Stimulated activated CD4-positive, alpha-beta T cell treated with anti-CD3 and anti-CD28 coated beads, Interleukin-15, amount 100 ng/mL, for 24 hours (primary cell): ENCODE results near the gene HTRA3.
"Not testable (repeated sequence)": the region's sequence is repeated elsewhere in the genome, so short reads cannot be mapped to it uniquely, and the experiment has no call there.

Experiments used
- DNase-seq: peaks from one replicate; pipeline ENCODE4 v3.0.0-alpha.2; 2020

Gene HTRA3

DNA sequence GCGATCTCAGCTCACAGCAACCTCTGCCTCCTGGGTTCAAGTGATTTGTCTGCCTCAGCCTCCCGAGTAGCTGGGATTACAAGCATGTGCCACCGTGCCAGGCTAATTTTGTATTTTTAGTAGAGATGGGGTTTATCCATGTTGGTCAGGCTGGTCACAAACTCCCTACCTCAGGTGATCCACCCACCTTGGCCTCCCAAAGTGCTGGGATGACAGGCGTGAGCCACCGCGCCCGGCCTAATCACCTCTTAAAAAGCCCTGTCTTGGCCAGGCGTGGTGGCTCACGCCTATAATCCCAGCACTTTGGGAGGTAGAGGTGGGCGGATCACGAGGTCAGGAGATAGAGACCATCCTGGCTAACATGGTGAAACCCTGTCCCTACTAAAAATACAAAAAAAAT, 79.7 kb downstream of the HTRA3 start:
- DNase-seq: not testable (repeated sequence)

DNA sequence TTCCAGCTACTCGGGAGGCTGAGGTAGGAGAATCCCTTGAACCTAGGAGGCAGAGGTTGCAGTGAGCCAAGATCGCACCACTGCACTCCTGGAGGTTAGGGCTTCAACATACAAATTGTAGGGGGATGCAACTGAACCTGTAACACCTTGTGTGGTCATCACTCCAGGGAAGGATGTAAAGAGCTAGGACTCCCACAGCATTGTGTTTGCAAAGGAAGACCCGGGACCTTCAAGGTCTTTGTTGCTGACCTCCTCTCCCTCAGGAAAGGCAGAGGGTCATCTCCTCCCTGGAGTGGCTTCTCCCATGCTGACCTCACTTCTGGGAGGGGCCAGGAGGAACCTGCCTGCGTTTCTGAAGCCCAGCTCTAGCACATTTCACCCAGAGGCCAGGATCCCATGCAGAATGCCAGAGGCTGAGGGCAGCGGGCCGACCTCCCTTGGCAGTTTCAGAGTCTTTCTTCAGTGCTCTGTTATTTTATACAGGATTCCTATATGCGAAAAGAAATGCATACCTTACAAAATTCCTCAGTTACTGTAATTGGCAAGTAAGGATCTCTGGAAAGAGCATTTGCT, 80.2 kb downstream of the HTRA3 start:
- no peak for DNase-seq

DNA sequence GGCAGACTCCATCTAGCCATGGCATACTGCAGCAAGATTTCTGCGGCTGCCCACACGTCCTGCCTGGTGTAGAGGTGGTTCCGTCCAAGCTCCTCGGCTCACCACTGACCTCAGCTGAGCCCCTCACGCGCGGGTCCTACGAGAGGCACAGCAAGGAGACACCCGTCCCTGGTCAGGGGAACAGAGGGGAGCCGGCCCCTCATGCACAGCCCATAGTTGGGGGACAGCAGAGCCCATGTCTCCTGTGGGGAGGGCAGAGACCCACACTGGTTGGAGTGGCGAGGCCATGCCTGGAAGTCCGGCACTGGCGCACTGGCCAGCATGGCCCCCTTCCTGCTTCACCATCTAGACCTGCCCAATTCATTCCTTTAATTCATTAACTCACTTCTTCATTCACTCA, 80.8 kb downstream of the HTRA3 start:
- no peak for DNase-seq

DNA sequence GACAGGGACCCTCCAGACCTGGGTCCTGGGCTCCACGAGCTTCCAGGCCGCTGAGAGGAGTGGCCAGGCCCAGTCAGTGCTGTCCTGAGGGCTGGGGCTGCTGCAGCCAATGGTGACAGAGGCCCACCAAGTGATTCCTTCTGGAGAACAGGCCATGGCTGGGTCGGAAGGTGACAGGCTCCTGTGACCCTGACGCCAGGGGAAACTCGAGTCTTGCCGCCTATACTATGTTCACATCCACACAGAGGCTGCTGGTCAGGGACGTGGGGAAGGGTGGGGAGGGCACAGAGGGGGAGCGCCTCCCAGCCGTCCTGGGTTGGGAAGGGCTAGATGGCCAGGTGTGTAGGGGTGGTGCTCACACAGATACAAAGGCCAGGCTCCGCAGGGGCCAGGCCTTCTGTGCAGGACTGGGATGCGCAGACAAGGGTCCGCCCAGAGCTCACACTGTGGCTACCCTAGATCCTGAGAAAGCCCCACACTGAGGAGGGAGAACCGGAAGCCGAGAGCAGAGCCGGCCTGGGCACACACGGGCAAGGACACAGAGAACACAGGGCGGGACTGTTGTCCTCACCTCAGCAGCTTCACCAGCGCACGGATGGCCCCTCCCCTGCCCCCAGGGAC, 81.4 kb downstream of the HTRA3 start:
- no peak for DNase-seq

DNA sequence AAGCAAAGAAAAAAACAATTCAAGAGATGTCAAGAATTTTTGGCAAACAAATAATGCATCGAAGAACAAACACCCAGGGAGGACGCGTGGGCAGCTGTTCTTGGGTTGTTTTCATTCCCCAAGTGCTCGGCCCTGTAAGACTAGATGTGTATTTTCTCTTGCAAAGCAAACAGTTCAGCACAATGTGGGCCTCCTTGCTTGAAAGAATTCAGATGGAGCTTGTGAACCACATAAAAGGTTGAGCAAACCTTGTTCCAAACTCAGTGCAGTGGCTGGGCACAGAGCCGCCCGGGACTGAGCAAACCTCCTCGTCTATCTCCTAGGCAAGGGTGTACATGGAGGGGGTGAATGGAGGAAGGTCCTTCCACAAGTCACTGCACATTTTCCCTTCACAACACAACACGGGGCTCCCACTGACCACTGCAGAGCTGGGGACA, 82.4 kb downstream of the HTRA3 start:
- no peak for DNase-seq

GRCh38 chr4:8352368-8353157, 83.0 kb downstream of the HTRA3 start:
- DNase-seq: no peak

DNA sequence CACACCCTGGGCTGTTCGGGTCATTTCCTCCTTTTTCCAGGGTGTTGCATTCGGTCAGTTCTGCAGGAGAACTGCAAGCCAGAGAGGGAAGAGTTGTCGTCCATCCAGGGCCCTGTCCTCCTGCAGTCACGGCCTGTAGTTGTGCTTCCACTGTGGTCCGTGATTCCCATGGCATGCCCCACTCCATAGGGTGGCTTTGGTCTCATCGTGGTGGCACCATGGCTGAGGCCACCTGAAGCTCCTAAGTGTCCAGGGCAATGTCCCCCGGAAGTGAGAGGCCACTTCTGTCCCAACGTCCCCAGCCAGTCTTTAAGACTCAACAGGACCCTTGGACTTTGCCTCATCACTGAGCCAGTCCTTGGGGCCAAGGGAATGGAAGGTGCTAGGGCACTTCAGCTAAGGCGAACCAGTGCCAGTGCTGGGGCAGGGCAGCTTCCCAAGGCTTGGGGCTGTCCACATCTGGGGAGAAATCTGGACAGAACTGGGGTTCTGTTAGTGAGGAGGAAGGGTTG, 83.7 kb downstream of the HTRA3 start:
- DNase-seq: no peak

DNA sequence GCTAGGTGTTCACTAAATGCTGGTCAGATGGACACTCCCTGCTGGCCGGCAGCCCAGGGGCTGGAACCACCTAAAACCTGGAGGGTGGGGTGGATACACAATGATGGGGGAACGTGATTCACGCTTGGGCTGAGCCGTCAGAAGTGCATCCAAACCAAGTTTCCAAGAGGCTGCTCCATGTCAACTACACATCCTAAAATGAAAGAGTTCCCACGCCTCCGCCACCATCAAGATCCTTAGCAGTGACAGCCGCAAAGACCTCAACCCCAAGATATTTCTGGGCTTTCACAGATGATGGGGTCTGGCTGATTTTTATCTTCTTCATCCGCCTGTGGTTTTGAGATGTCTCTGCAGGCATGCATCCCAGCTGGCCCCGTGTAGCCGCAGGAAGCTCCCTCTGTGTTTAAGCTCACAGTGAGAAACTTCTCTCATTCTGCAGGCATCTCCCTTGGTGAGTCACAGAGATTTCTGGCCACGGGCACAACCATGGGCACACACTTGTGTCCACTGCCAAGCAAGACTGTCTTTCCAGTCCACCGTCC, 84.4 kb downstream of the HTRA3 start:
- DNase-seq: no peak

- DNase-seq: no peak
Observed at GRCh38 chr4:8355306-8355705, 85.8 kb downstream of the HTRA3 start.

GRCh38 chr4:8355864-8356565, 86.5 kb downstream of the HTRA3 start:
- DNase-seq: no peak
